Cardiac muscle cell (in vitro differentiated cells and primary cell): ENCODE results near the gene CKS1B. TPM values are rescaled to one million over a fixed set of nuclear protein-coding genes. Genes with fewer than 3 reads are reported as not detected.

Experiments used
- DNase-seq, 2 donors: peaks; one replicate each; pipeline versions ENCODE4 v3.0.0 to v3.0.0-alpha.2; 2010 to 2017; ENCODE audit warnings: low read depth in 1 of 2, low spot score in 1 of 2
- H3K27ac ChIP-seq: fragments of 200-600 bp; sonication (generic); 2 replicates; pipeline ENCODE4 v1.5.1; 2016
- H3K27me3 ChIP-seq: fragments of 200-600 bp; sonication (generic); 2 replicates; pipeline ENCODE4 v1.6.0; 2016; ENCODE audit warnings: control low read depth
- H3K36me3 ChIP-seq: fragments of 200-600 bp; sonication (generic); 2 replicates; pipeline ENCODE4 v1.5.1; 2016; ENCODE audit warnings: control low read depth
- H3K4me1 ChIP-seq: fragments of 200-600 bp; sonication (generic); 2 replicates; pipeline ENCODE4 v1.8.1; 2017; ENCODE audit warnings: low read depth, mild to moderate bottlenecking, mixed run types
- H3K4me3 ChIP-seq: fragments of 200-600 bp; sonication (generic); 2 replicates; pipeline ENCODE4 v1.5.1; 2016; ENCODE audit warnings: mild to moderate bottlenecking
- H3K9me3 ChIP-seq: fragments of 200-600 bp; sonication (generic); 2 replicates; pipeline ENCODE4 v1.5.1; 2017; ENCODE audit warnings: low read depth, mild to moderate bottlenecking, control low read depth
- CTCF ChIP-seq: IDR thresholded peaks from 2 replicates; pipeline ENCODE4 v1.5.1; 2012; ENCODE audit warnings: low read depth, mild to moderate bottlenecking, low read length
- polyA plus RNA-seq: library from polyadenylated mRNA; unstranded; fragments of >200 nt; fragmentation: Nextera tagmentation; extraction: Ambion mirVana; gene quantifications from 2 replicates; pipeline ENCODE4 v1.2.1, GENCODE V29; 2016
- total RNA-seq: library from RNA; depleted of rRNA; stranded (reverse); fragments of >200 nt; gene quantifications from 2 replicates; pipeline ENCODE4 v1.2.3, GENCODE V29; 2016

CKS1B gene
- total and polyA plus RNA-seq, 2 experiments from 2014 or later: 96.5 to 157 TPM

DNA sequence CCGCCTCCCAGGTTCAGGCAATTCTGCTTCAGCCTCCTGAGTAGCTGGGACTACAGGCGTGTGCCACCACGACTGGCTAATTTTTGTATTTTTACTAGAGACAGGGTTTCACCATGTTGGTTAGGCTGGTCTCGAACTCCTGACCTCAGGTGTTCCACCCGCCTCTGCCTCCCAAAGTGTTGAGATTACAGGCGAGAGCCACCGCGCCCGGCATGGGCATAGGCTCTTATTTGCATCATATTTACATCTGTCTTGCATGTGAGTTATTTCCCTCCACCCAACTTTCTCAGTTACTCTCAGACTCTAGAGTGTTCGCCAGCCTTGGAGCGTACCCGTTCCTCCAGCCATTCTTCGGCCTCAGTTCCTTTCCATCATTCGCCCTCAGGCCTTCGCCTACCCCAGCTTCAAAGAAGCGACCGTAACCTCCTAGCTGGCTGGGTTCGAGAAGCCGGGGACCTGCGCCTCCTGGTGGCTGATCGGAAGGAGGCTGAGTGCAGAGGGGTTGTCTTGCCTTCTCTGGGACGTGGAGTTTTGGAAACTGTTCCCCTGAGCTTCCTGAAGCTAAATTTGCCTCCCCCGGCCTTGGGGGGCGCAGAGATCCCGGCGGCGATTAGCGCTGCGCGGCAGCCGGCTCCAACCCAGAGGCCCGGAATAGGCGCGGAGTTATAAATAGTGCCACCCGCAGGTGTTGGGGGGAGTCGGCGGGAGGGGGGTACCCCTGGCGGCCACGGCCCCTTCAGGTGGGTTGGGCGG is 24.5 kb downstream of the CKS1B start:
- H3K27ac ChIP-seq: peak overlapping the region; percentile 85

GRCh38 chr1:154999571-155000410 is 25.3 kb downstream of the CKS1B start:
- H3K36me3 ChIP-seq: no peaks in the 10 kb centered on the region
- no peak for TF ChIP-seq CTCF
- no peaks in the 10 kb centered on the region for H3K27me3 ChIP-seq
- peak overlapping the region; percentile 75 for H3K4me3 ChIP-seq
- DNase-seq: peak in 1 of 2 donors; percentile 70
- H3K4me1 ChIP-seq: peaks cover 10% of the 10 kb centered on the region
- H3K27ac ChIP-seq: peak overlapping the region; percentile 85
- no peaks in the 10 kb centered on the region for H3K9me3 ChIP-seq

More for the DNA sequence above, 24.5 kb downstream of the CKS1B start:
- peak; percentile 75 to 84 for DNase-seq
- Histone ChIP-seq H3K27me3 (no peaks in the 10 kb centered on the region), H3K4me1 (peaks cover 10% of the 10 kb centered on the region), H3K36me3 (no peaks in the 10 kb centered on the region), H3K4me3 (peak overlapping the region; percentile 75), H3K9me3 (no peaks in the 10 kb centered on the region)
- peak; percentile 94 for TF ChIP-seq CTCF

DNA sequence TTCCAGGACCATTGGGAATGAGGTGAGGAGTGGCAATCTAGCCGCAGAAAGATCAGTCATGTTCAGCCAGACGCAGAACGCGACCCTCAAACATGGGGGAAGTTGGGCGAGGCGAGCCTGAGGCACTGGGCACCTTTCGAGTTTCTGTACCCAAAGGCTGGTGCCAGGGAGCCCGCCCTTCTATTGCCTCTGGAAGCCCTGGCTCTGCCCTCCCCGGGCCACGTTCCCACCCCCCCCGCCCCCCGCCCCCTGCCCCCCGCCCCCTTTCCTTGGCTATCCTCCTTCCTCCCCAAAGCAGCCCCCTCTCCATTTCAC is 25.9 kb downstream of the CKS1B start:
- H3K27ac ChIP-seq: peak overlapping the region; percentile 85
- no peaks in the 10 kb centered on the region for H3K9me3 ChIP-seq
- no peak for TF ChIP-seq CTCF
- no peaks in the 10 kb centered on the region for H3K27me3 ChIP-seq
- peak overlapping the region; percentile 75 for H3K4me3 ChIP-seq
- peaks cover 10% of the 10 kb centered on the region for H3K4me1 ChIP-seq
- no peaks in the 10 kb centered on the region for H3K36me3 ChIP-seq
- no peak for DNase-seq

GRCh38 chr1:155000726-155001424 is 26.4 kb downstream of the CKS1B start:
- peak overlapping the region; percentile 85 for H3K27ac ChIP-seq
- no peak for TF ChIP-seq CTCF
- DNase-seq: peak; percentile 87 to 94
- no peaks in the 10 kb centered on the region for H3K27me3 ChIP-seq
- no peaks in the 10 kb centered on the region for H3K36me3 ChIP-seq
- peak overlapping the region; percentile 75 for H3K4me3 ChIP-seq
- H3K4me1 ChIP-seq: peaks cover 10% of the 10 kb centered on the region
- no peaks in the 10 kb centered on the region for H3K9me3 ChIP-seq

GRCh38 chr1:155001425-155001674 is 26.9 kb downstream of the CKS1B start:
- TF ChIP-seq CTCF: no peak
- no peaks in the 10 kb centered on the region for H3K36me3 ChIP-seq
- peak overlapping the region; percentile 75 for H3K4me3 ChIP-seq
- peaks cover 10% of the 10 kb centered on the region for H3K4me1 ChIP-seq
- DNase-seq: no peak
- H3K27ac ChIP-seq: peak overlapping the region; percentile 85
- H3K27me3 ChIP-seq: no peaks in the 10 kb centered on the region
- H3K9me3 ChIP-seq: no peaks in the 10 kb centered on the region
